SK-N-MC (cell line): ENCODE results near the gene HOXB9.

Source experiments
- DNase-seq: peaks from one replicate; pipeline ENCODE4 v3.0.0-alpha.2; 2011; ENCODE audit warnings: low read depth, low spot score
- H3K27ac ChIP-seq: fragments of 200-600 bp; sonication (generic); 2 replicates; pipeline ENCODE4 v1.5.1; 2016; ENCODE audit warnings: mixed run types
- H3K36me3 ChIP-seq: fragments of 200-600 bp; sonication (generic); 2 replicates; pipeline ENCODE4 v1.6.1; 2017; ENCODE audit warnings: antibody characterized with exemption, low read length, mixed read lengths; ENCODE audit not compliant: insufficient read depth
- H3K4me3 ChIP-seq: fragments of 200-600 bp; sonication (generic); 2 replicates; pipeline ENCODE4 v1.5.1; 2016
- H3K9ac ChIP-seq: fragments of 200-600 bp; sonication (generic); 2 replicates; pipeline ENCODE4 v1.8.0; 2017; ENCODE audit warnings: mixed run types, mixed read lengths; ENCODE audit not compliant: insufficient read length
- H3K9me3 ChIP-seq: fragments of 200-600 bp; sonication (generic); 2 replicates; pipeline ENCODE4 v1.6.1; 2017; ENCODE audit warnings: low read depth, mild to moderate bottlenecking, antibody characterized with exemption, low read length, moderate library complexity, mixed read lengths
- EZH2 ChIP-seq: fragments of 200-600 bp; sonication (generic); IDR thresholded peaks from one replicate; pipeline ENCODE4 v1.6.1; 2017; ENCODE audit warnings: antibody characterized with exemption
- FOXP2 ChIP-seq: optimal IDR thresholded peaks from 2 replicates; pipeline ENCODE3; 2011; ENCODE audit warnings: mild to moderate bottlenecking, moderate library complexity; ENCODE audit not compliant: insufficient read depth; ENCODE audit errors: extremely low read length, control extremely low read depth
- POLR2AphosphoS5 ChIP-seq: IDR thresholded peaks from 2 replicates; pipeline ENCODE4 v1.6.1; 2012; ENCODE audit warnings: mild to moderate bottlenecking, low read depth, low read length, borderline replicate concordance

Gene HOXB9

GRCh38 chr17:48604770-48605329 lies 21.3 kb downstream of the HOXB9 start, which contains the start of gene HOXB6:
HOXB6 (minus strand) TSS chr17:48604986; CDS start chr17:48598150, 6,836 bp downstream.
- peak; percentile 77 for TF ChIP-seq POLR2AphosphoS5
- no peak for TF ChIP-seq EZH2
- Histone ChIP-seq H3K9ac (peak within 1 kb of the TSS; percentile 84), H3K9me3 (no peaks in the 10 kb centered on the region), H3K4me3 (peak within 1 kb of the TSS; percentile 87), H3K27ac (peak within 1 kb of the TSS; percentile 98), H3K36me3 (0 out of 2 replicates have a peak, but pooled peaks cover 11% of the 10 kb centered on the region)
- DNase-seq = no peak

GRCh38 chr17:48603959-48604769 lies 22.0 kb downstream of the HOXB9 start:
- peak overlapping the region; percentile 87 for H3K4me3 ChIP-seq

GRCh38 chr17:48601539-48602425 lies 24.4 kb downstream of the HOXB9 start:
- H3K4me3 ChIP-seq = peak overlapping the region; percentile 87
- TF ChIP-seq FOXP2 (no peak), POLR2AphosphoS5 (no peak), EZH2 (no peak)
- peak overlapping the region; percentile 20 for H3K9ac ChIP-seq
- peaks cover 10% of the 10 kb centered on the region; the same call in 1 of the 2 replicates for H3K36me3 ChIP-seq
- H3K9me3 ChIP-seq = no peaks in the 10 kb centered on the region
- no peak for DNase-seq
- H3K27ac ChIP-seq = no peak overlapping the region

More at GRCh38 chr17:48603959-48604769, 22.0 kb downstream of the HOXB9 start:
- 0 out of 2 replicates have a peak, but pooled peaks cover 11% of the 10 kb centered on the region for H3K36me3 ChIP-seq
- peak overlapping the region; percentile 98 for H3K27ac ChIP-seq
- H3K9me3 ChIP-seq = no peaks in the 10 kb centered on the region
- no peak for DNase-seq
- peak overlapping the region; percentile 84 for H3K9ac ChIP-seq
- TF ChIP-seq EZH2 (no peak), FOXP2 (no peak), POLR2AphosphoS5 (peak; percentile 39; the same call in 1 of the 2 replicates)

GRCh38 chr17:48601207-48601538 lies 25.0 kb downstream of the HOXB9 start:
- H3K9me3 ChIP-seq = no peaks in the 10 kb centered on the region
- no peak for DNase-seq
- TF ChIP-seq FOXP2 = no peak
- TF ChIP-seq POLR2AphosphoS5 = no peak
- TF ChIP-seq EZH2 = no peak
- peaks cover 8% of the 10 kb centered on the region; the same call in 1 of the 2 replicates for H3K36me3 ChIP-seq
- no peak overlapping the region for H3K27ac ChIP-seq
- no peak overlapping the region; the same call in 1 of the 2 replicates for H3K4me3 ChIP-seq
- no peak overlapping the region for H3K9ac ChIP-seq

GRCh38 chr17:48600244-48601098 lies 25.7 kb downstream of the HOXB9 start:
- Histone ChIP-seq H3K36me3 (peaks cover 9% of the 10 kb centered on the region; the same call in 1 of the 2 replicates), H3K9ac (no peak overlapping the region), H3K9me3 (no peaks in the 10 kb centered on the region), H3K4me3 (no peak overlapping the region), H3K27ac (no peak overlapping the region)
- TF ChIP-seq EZH2 (no peak), FOXP2 (no peak), POLR2AphosphoS5 (no peak)
- no peak for DNase-seq

GRCh38 chr17:48599354-48599753 lies 26.8 kb downstream of the HOXB9 start:
- no peak for DNase-seq
- no peak for TF ChIP-seq FOXP2
- no peak for TF ChIP-seq EZH2
- no peak for TF ChIP-seq POLR2AphosphoS5
- no peaks in the 10 kb centered on the region for H3K9me3 ChIP-seq
- peaks cover 14% of the 10 kb centered on the region for H3K36me3 ChIP-seq
- no peak overlapping the region for H3K4me3 ChIP-seq
- H3K27ac ChIP-seq = no peak overlapping the region
- no peak overlapping the region for H3K9ac ChIP-seq

GRCh38 chr17:48598736-48599135 lies 27.4 kb downstream of the HOXB9 start:
- peaks cover 14% of the 10 kb centered on the region for H3K36me3 ChIP-seq
- H3K4me3 ChIP-seq = no peak overlapping the region
- peak overlapping the region; percentile 25 for H3K9ac ChIP-seq
- no peaks in the 10 kb centered on the region for H3K9me3 ChIP-seq
- no peak overlapping the region for H3K27ac ChIP-seq
- no peak for DNase-seq
- TF ChIP-seq FOXP2 = no peak
- no peak for TF ChIP-seq POLR2AphosphoS5
- TF ChIP-seq EZH2 = no peak
